ENCODE measurements around the gene SP140L. TPM values are rescaled to one million over a fixed set of nuclear protein-coding genes. Genes with fewer than 3 reads are reported as not detected.
"Not testable (repeated sequence)": the region's sequence is repeated elsewhere in the genome, so short reads cannot be mapped to it uniquely, and the experiment has no call there.

SP140L gene
- total RNA-seq, result 10 to 100 TPM; 17.1 to 24.9 TPM
- 10 to 100 TPM; 14.7 to 19.8 (median 15.8) TPM for polyA plus RNA-seq (ENCODE audit: insufficient read length in 6 of 6)
- long read RNA-seq, donor 1, result 0 reads
- long read RNA-seq, donor 2, partial matches to known transcripts, result 0 of 1 reads
- long read RNA-seq, donor 2, other reads (novel, unspliced or antisense), result 0 of 1 reads
- long read RNA-seq, donor 3, result 0 reads
- long read RNA-seq, donor 4, partial matches to known transcripts, result 6 of 10 reads
- long read RNA-seq, donor 4, other reads (novel, unspliced or antisense), result 4 of 10 reads
- long read RNA-seq, donor 5, partial matches to known transcripts, result 0 of 1 reads
- long read RNA-seq, donor 5, other reads (novel, unspliced or antisense), result 0 of 1 reads
- long read RNA-seq, donor 6, result 0 reads
- long read RNA-seq, donor 7, result 0 reads
- long read RNA-seq, donor 8, partial matches to known transcripts, result 0 of 2 reads
- long read RNA-seq, donor 8, other reads (novel, unspliced or antisense), result 0 of 2 reads
- long read RNA-seq, donor 9, result 0 reads
- long read RNA-seq, donor 10, partial matches to known transcripts, result 12 of 14 reads
- long read RNA-seq, donor 10, other reads (novel, unspliced or antisense), result 1 of 14 reads
- long read RNA-seq, donor 11, partial matches to known transcripts, result 0 of 1 reads
- long read RNA-seq, donor 11, other reads (novel, unspliced or antisense), result 0 of 1 reads
- long read RNA-seq, donor 12, partial matches to known transcripts, result 0 of 3 reads
- long read RNA-seq, donor 12, other reads (novel, unspliced or antisense), result 0 of 3 reads

GRCh38 chr2:230326453-230327417 is at the start of gene SP140L:
Gene SP140L, plus strand, starts transcription at chr2:230327193. Its CDS starts 77 bp downstream, at chr2:230327270.
- ATAC-seq (peak; percentile 99), DNase-seq (peak; percentile 12 to 94 (median 69))
- Histone ChIP-seq H3K27me3 (no peaks in the 10 kb centered on the region), H3K27ac (peak within 1 kb of the TSS; percentile 61 to 94), H3K4me3 (peak within 1 kb of the TSS; percentile 23 to 53), H3K4me1 (peaks cover 9 to 50% of the 10 kb centered on the region in 2 donors), H3K9me3 (peaks cover 0 to 10% of the 10 kb centered on the region in 2 donors), H3K36me3 (no peaks in the 10 kb centered on the region)
- no peak for TF ChIP-seq CTCF (IDR thresholded peaks at IDR 0.05)
- intact Hi-C loops (cut with DNase I), result no loop called here

DNA sequence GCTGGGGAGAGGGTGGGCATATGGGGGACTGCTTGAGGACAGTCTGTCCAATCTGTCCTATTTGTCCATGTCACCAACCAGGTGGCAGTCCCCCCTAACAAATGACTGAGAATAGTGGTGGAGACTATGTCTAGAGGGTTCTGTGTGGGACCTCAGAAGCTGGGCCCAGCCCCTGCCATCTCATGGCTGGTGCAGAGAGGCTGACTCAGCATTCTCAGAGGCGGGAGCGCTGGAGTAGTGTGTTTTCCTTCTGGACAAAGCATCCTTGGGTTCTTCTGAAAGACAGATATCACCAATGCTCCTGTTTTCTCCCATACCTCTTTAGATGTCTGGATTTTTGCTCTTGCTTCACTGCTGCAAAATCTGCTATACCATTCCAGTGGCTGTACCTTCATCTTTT is 44.1 kb upstream of the SP140L start:
- no peak for TF ChIP-seq CTCF (IDR thresholded peaks at IDR 0.05)
- Histone ChIP-seq H3K27ac (no peak overlapping the region), H3K36me3 (no peaks in the 10 kb centered on the region), H3K4me1 (no peaks in the 10 kb centered on the region), H3K9me3 (no peaks in the 10 kb centered on the region), H3K27me3 (no peaks in the 10 kb centered on the region), H3K4me3 (no peak overlapping the region)
- no peak for DNase-seq
- ATAC-seq, result no peak
- intact Hi-C loops (cut with DNase I), result no loop called here

- no peak for TF ChIP-seq CTCF (IDR thresholded peaks at IDR 0.05)
- DNase-seq (no peak), ATAC-seq (no peak)
- H3K27ac ChIP-seq, result no peak overlapping the region
- H3K36me3 ChIP-seq, result no peaks in the 10 kb centered on the region
- intact Hi-C loops (cut with DNase I), result no loop called here
- H3K9me3 ChIP-seq, result no peaks in the 10 kb centered on the region
- no peaks in the 10 kb centered on the region for H3K27me3 ChIP-seq
- H3K4me3 ChIP-seq, result no peak overlapping the region
- H3K4me1 ChIP-seq, result no peaks in the 10 kb centered on the region
Observed at GRCh38 chr2:230286048-230286447, 40.9 kb upstream of the SP140L start.

- peak in 2 of 4 donors; percentile 3 for DNase-seq
- H3K27me3 ChIP-seq; H3K4me3 ChIP-seq; H3K27ac ChIP-seq; H3K36me3 ChIP-seq; intact Hi-C loops (cut with DNase I); ATAC-seq; H3K9me3 ChIP-seq; H3K4me1 ChIP-seq: not testable (repeated sequence)
Observed at GRCh38 chr2:230289311-230289710, 37.7 kb upstream of the SP140L start.

DNA sequence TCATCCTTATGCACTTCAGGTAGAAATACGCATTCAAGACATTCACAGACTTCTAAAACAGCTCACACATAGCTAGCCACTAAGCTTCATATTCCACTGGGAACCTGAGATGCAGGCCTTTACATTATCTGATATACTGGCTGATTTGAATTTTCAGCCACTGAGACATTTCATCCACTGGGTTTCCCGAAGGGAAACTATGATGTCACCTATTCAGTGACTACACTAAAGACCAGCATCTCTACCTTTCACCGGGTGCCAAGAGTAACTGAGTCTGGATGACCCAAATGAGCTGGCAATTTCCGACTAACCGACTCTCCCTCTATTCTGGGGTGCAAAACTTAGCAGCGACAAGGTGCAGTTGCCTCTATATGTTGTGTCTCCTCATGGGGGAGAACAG is 31.8 kb upstream of the SP140L start:
- H3K4me1 ChIP-seq, result no peaks in the 10 kb centered on the region
- no peaks in the 10 kb centered on the region for H3K36me3 ChIP-seq
- TF ChIP-seq CTCF (IDR thresholded peaks at IDR 0.05), result no peak
- intact Hi-C loops (cut with DNase I), result no loop called here
- no peak overlapping the region for H3K27ac ChIP-seq
- H3K9me3 ChIP-seq, result peaks cover 0 to 10% of the 10 kb centered on the region in 2 donors
- no peak overlapping the region for H3K4me3 ChIP-seq
- no peak for DNase-seq
- no peaks in the 10 kb centered on the region for H3K27me3 ChIP-seq
- no peak for ATAC-seq
